ENCODE data around the gene CREB5. TPM values are rescaled to one million over a fixed set of nuclear protein-coding genes. Genes with fewer than 3 reads are reported as not detected.

CREB5 gene
- total RNA-seq, 1 donor from 2014 or later, result 8.9 TPM

DNA sequence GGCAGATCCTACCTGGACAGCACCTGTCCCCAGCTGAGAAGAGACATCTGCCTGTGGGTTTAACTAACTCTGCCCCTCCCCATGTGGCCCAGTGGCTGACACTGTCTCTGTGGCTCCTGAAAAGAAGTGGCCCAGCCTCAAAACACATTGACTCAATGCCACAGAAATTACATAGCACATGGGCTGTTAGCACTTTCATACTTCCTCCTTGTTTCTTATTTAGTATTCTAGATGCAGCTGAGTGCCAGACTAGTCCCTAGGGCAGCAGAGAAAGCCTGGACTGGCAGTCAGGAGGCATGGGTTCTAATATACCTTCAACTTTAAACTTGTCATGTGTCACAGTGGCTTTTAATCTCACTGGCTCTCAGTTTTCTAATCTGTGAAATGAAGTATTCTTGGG lies 374.8 kb downstream of the CREB5 start:
- Histone ChIP-seq H3K27me3 (no peaks in the 10 kb centered on the region), H3K36me3 (no peaks in the 10 kb centered on the region), H3K9me3 (no peaks in the 10 kb centered on the region), H3K4me3 (no peak overlapping the region), H3K27ac (no peak overlapping the region), H3K4me1 (peaks cover 5% of the 10 kb centered on the region)
- intact Hi-C loops (cut with DNase I), result no loop called here
- TF ChIP-seq CTCF (IDR thresholded peaks at IDR 0.05), result no peak
- no peak for DNase-seq
- no peak for ATAC-seq

GRCh38 chr7:28790467-28790866 lies 378.1 kb downstream of the CREB5 start:
- intact Hi-C loops (cut with DNase I), result no loop called here
- TF ChIP-seq CTCF (IDR thresholded peaks at IDR 0.05), result no peak
- ATAC-seq (no peak), DNase-seq (no peak)
- no peaks in the 10 kb centered on the region for H3K36me3 ChIP-seq
- H3K4me1 ChIP-seq, result no peaks in the 10 kb centered on the region
- no peak overlapping the region for H3K27ac ChIP-seq
- no peaks in the 10 kb centered on the region for H3K9me3 ChIP-seq
- H3K4me3 ChIP-seq, result no peak overlapping the region
- no peaks in the 10 kb centered on the region for H3K27me3 ChIP-seq

- ATAC-seq, result no peak
- no peaks in the 10 kb centered on the region for H3K36me3 ChIP-seq
- intact Hi-C loops (cut with DNase I), result no loop called here
These were observed 380.5 kb downstream of the CREB5 start for GRCh38 chr7:28792858-28793257.

GRCh38 chr7:28793381-28794085 lies 381.2 kb downstream of the CREB5 start:
- no peak for ATAC-seq
- no peaks in the 10 kb centered on the region for H3K27me3 ChIP-seq
- TF ChIP-seq CTCF (IDR thresholded peaks at IDR 0.05), result no peak
- no peaks in the 10 kb centered on the region for H3K4me1 ChIP-seq
- DNase-seq, result no peak
- intact Hi-C loops (cut with DNase I), result no loop called here
- H3K36me3 ChIP-seq, result no peaks in the 10 kb centered on the region
- no peak overlapping the region for H3K4me3 ChIP-seq
- no peak overlapping the region for H3K27ac ChIP-seq
- no peaks in the 10 kb centered on the region for H3K9me3 ChIP-seq

More at GRCh38 chr7:28792858-28793257, 380.5 kb downstream of the CREB5 start:
- no peak for DNase-seq
- Histone ChIP-seq H3K9me3 (no peaks in the 10 kb centered on the region), H3K4me1 (no peaks in the 10 kb centered on the region), H3K27me3 (no peaks in the 10 kb centered on the region), H3K4me3 (no peak overlapping the region), H3K27ac (no peak overlapping the region)
- no peak for TF ChIP-seq CTCF (IDR thresholded peaks at IDR 0.05)

- H3K4me1 ChIP-seq, result no peaks in the 10 kb centered on the region
- intact Hi-C loops (cut with DNase I), result no loop called here
- no peaks in the 10 kb centered on the region for H3K27me3 ChIP-seq
- ATAC-seq (no peak), DNase-seq (no peak)
- no peaks in the 10 kb centered on the region for H3K9me3 ChIP-seq
- H3K4me3 ChIP-seq, result no peak overlapping the region
- no peak for TF ChIP-seq CTCF (IDR thresholded peaks at IDR 0.05)
- H3K27ac ChIP-seq, result no peak overlapping the region
- H3K36me3 ChIP-seq, result no peaks in the 10 kb centered on the region
These were observed 386.0 kb downstream of the CREB5 start for GRCh38 chr7:28798274-28798673.

DNA sequence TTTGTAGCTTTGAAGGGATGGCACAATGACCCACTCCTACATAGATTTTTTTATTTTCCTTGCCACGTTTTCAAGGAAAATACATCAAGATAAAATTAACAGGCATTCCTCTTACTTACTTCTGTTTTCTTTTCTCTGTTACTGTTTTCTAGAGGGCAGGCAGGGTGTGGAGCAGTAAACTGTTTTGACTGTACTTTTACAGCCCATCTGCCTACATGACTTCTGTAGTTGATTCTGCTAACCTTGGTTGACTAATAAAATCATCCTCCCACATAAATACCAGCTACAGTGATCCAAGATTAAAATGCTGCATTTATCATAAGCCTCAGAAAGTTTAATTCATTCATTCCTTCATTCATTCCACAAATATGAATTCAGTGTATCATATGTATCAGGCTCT lies 387.3 kb downstream of the CREB5 start:
- DNase-seq (no peak), ATAC-seq (no peak)
- Histone ChIP-seq H3K4me1 (no peaks in the 10 kb centered on the region), H3K9me3 (no peaks in the 10 kb centered on the region), H3K36me3 (no peaks in the 10 kb centered on the region), H3K27me3 (no peaks in the 10 kb centered on the region), H3K4me3 (no peak overlapping the region), H3K27ac (no peak overlapping the region)
- TF ChIP-seq CTCF (IDR thresholded peaks at IDR 0.05), result no peak
- intact Hi-C loops (cut with DNase I), result no loop called here
